Gastrocnemius medialis (tissue), 4 donors: ENCODE results near the gene SLC5A6. TPM values are rescaled to one million over a fixed set of nuclear protein-coding genes. Genes with fewer than 3 reads are reported as not detected.

Experiments used
- ATAC-seq, 2 donors: fragments of 150-250 bp; one replicate each; pipeline ENCODE4 v1.9.1; 2016
- DNase-seq, 2 donors: peaks; one replicate each; pipeline ENCODE4 v3.0.0-alpha.2; 2019
- H3K27ac ChIP-seq, 4 donors: fragments of 200-600 bp; sonication (generic); 1 replicate in 1 of 4; 2 replicates in 3 of 4; pipeline ENCODE4 v1.5.1; 2016 to 2018; ENCODE audit warnings: mild to moderate bottlenecking in 2 of 4, moderate library complexity in 1 of 4
- H3K27me3 ChIP-seq, 3 donors: fragments of 200-600 bp; sonication (generic) in 2 of 3; 1 replicate in 1 of 3; 2 replicates in 2 of 3; pipeline versions ENCODE4 v1.5.1 to v1.6.0; 2016 to 2019; ENCODE audit warnings: mild to moderate bottlenecking in 1 of 3, moderate library complexity in 1 of 3
- H3K36me3 ChIP-seq, 2 donors: fragments of 200-600 bp; sonication (generic) in 1 of 2; one replicate each; pipeline ENCODE4 v1.5.1; 2017 to 2018
- H3K4me1 ChIP-seq, 2 donors: fragments of 200-600 bp; sonication (generic) in 1 of 2; one replicate each; pipeline ENCODE4 v1.5.1; 2016 to 2017; ENCODE audit warnings: mild to moderate bottlenecking in 2 of 2
- H3K4me3 ChIP-seq, 4 donors: fragments of 200-600 bp; sonication (generic) in 3 of 4; 1 replicate in 1 of 4; 2 replicates in 3 of 4; pipeline ENCODE4 v1.5.1; 2016 to 2019; ENCODE audit warnings: mild to moderate bottlenecking in 2 of 4
- H3K9me3 ChIP-seq, 3 donors: fragments of 200-600 bp; sonication (generic) in 2 of 3; 1 replicate in 1 of 3; 2 replicates in 2 of 3; pipeline ENCODE4 v1.5.1; 2016 to 2019
- CTCF ChIP-seq, 5 experiments: fragments of 450-650 bp in 3 of 5; fragments of 200-600 bp in 2 of 5; sonication (generic) in 2 of 5; IDR thresholded peaks in 4 of 5; conservative IDR thresholded peaks in 1 of 5; 1 replicate in 4 of 5; 2 replicates in 1 of 5; pipeline ENCODE4 v1.5.1; 2016 to 2019; ENCODE audit warnings: antibody characterized with exemption in 5 of 5, mild to moderate bottlenecking in 3 of 5, moderate library complexity in 3 of 5
- POLR2A ChIP-seq, 2 donors: fragments of 450-650 bp; IDR thresholded peaks; one replicate each; pipeline ENCODE4 v1.6.1; 2017; ENCODE audit warnings: antibody characterized with exemption in 2 of 2, mild to moderate bottlenecking in 2 of 2, moderate library complexity in 2 of 2
- in situ Hi-C, 4 donors: fragments of 200-750 bp; cut with MboI; loops; one replicate each; pipeline versions ENCODE4 v1.15.0 to v1.8.0; 2017; ENCODE audit warnings: low sequenced_read_pairs in 4 of 4
- intact Hi-C: fragments of 100-400 bp; cut with DNase I; formaldehyde crosslinking; loops from one replicate; pipeline ENCODE4 v1.15.1; 2023; ENCODE audit warnings: low total_unique reads
- total RNA-seq, 4 donors: library from RNA; depleted of rRNA; stranded (reverse); fragments of >200 nt; gene quantifications; one replicate each; pipeline versions ENCODE4 v1.1.0 to v1.2.3, GENCODE V29; 2016

The SLC5A6 gene
- total RNA-seq, 4 donors from 2014 or later, result 19.0 to 46.5 (median 32.5) TPM

- H3K9me3 ChIP-seq, result no peaks in the 10 kb centered on the region
- in situ Hi-C loops (loop anchor here in 1 of 4 donors (25.0 kb wide), 1 partner anchor 242 kb away; the partner anchor contains the start of gene MAPRE3), intact Hi-C loops (no loop called here)
- H3K27ac ChIP-seq, result no peak overlapping the region
- no peak for ATAC-seq
- H3K36me3 ChIP-seq, result peaks cover 0 to 90% of the 10 kb centered on the region in 2 donors
- no peaks in the 10 kb centered on the region for H3K27me3 ChIP-seq
- H3K4me1 ChIP-seq, result no peaks in the 10 kb centered on the region
- TF ChIP-seq POLR2A (IDR thresholded peaks at IDR 0.05) (no peak), CTCF (IDR thresholded peaks at IDR 0.05 in 4 of 5, conservative IDR thresholded peaks at IDR 0.05 in 1 of 5) (no peak)
- H3K4me3 ChIP-seq, result no peak overlapping the region
- no peak for DNase-seq
Measured at GRCh38 chr2:27204566-27204965, 7.5 kb downstream of the SLC5A6 start.

- H3K27me3 ChIP-seq, result no peaks in the 10 kb centered on the region
- H3K27ac ChIP-seq, result no peak overlapping the region
- DNase-seq, result no peak
- no peaks in the 10 kb centered on the region for H3K9me3 ChIP-seq
- in situ Hi-C loops, result loop anchor here in 1 of 4 donors (25.0 kb wide), 1 partner anchor 241 kb away; the partner anchor contains the start of gene MAPRE3
- intact Hi-C loops, result no loop called here
- H3K36me3 ChIP-seq, result peaks cover 0 to 83% of the 10 kb centered on the region in 2 donors
- ATAC-seq, result no peak
- TF ChIP-seq CTCF (IDR thresholded peaks at IDR 0.05 in 4 of 5, conservative IDR thresholded peaks at IDR 0.05 in 1 of 5) (no peak), POLR2A (IDR thresholded peaks at IDR 0.05) (no peak)
- H3K4me3 ChIP-seq, result no peak overlapping the region
- no peaks in the 10 kb centered on the region for H3K4me1 ChIP-seq
Measured at GRCh38 chr2:27203741-27204140, 8.3 kb downstream of the SLC5A6 start.

- H3K36me3 ChIP-seq, result peaks cover 0 to 74% of the 10 kb centered on the region in 2 donors
- H3K27ac ChIP-seq, result no peak overlapping the region
- DNase-seq, result no peak
- H3K4me3 ChIP-seq, result no peak overlapping the region
- in situ Hi-C loops (loop anchor here in 1 of 4 donors (25.0 kb wide), 1 partner anchor 241 kb away; the partner anchor contains the start of gene MAPRE3), intact Hi-C loops (no loop called here)
- TF ChIP-seq CTCF (IDR thresholded peaks at IDR 0.05 in 4 of 5, conservative IDR thresholded peaks at IDR 0.05 in 1 of 5) (no peak), POLR2A (IDR thresholded peaks at IDR 0.05) (no peak)
- ATAC-seq, result no peak
- no peaks in the 10 kb centered on the region for H3K4me1 ChIP-seq
- H3K27me3 ChIP-seq, result no peaks in the 10 kb centered on the region
- H3K9me3 ChIP-seq, result no peaks in the 10 kb centered on the region
Measured at GRCh38 chr2:27202854-27203253, 9.2 kb downstream of the SLC5A6 start.

- Histone ChIP-seq H3K27me3 (no peaks in the 10 kb centered on the region), H3K4me3 (no peak overlapping the region), H3K4me1 (no peaks in the 10 kb centered on the region), H3K36me3 (peaks cover 0 to 64% of the 10 kb centered on the region in 2 donors), H3K9me3 (no peaks in the 10 kb centered on the region), H3K27ac (no peak overlapping the region)
- in situ Hi-C loops, result loop anchor here in 1 of 4 donors (25.0 kb wide), 1 partner anchor 239 kb away; the partner anchor contains the start of gene MAPRE3
- intact Hi-C loops, result no loop called here
- DNase-seq (no peak), ATAC-seq (no peak)
- TF ChIP-seq POLR2A (IDR thresholded peaks at IDR 0.05), result no peak
- TF ChIP-seq CTCF (IDR thresholded peaks at IDR 0.05 in 4 of 5, conservative IDR thresholded peaks at IDR 0.05 in 1 of 5), result no peak
Measured at GRCh38 chr2:27201675-27202074, 10.4 kb downstream of the SLC5A6 start.

GRCh38 chr2:27199241-27199640, 12.8 kb downstream of the SLC5A6 start:
- ATAC-seq (no peak), DNase-seq (no peak)
- no peaks in the 10 kb centered on the region for H3K9me3 ChIP-seq
- H3K27me3 ChIP-seq, result no peaks in the 10 kb centered on the region
- intact Hi-C loops (no loop called here), in situ Hi-C loops (loop anchor here in 2 of 4 donors (10.0 to 25.0 kb wide), 2 partner anchors 94 to 237 kb away; partner anchors contain the start of gene MAPRE3 (in 1 of the 2))
- H3K4me1 ChIP-seq, result no peaks in the 10 kb centered on the region
- TF ChIP-seq CTCF (IDR thresholded peaks at IDR 0.05 in 4 of 5, conservative IDR thresholded peaks at IDR 0.05 in 1 of 5), result no peak
- TF ChIP-seq POLR2A (IDR thresholded peaks at IDR 0.05), result no peak
- peaks cover 0 to 40% of the 10 kb centered on the region in 2 donors for H3K36me3 ChIP-seq
- no peak overlapping the region for H3K27ac ChIP-seq
- no peak overlapping the region for H3K4me3 ChIP-seq
